ENCODE data around the gene ATP1A1.

- TF ChIP-seq CTCF (IDR thresholded peaks at IDR 0.05) = no peak
- no peak for TF ChIP-seq POLR2A (IDR thresholded peaks at IDR 0.05)
- TF ChIP-seq EP300 (IDR thresholded peaks at IDR 0.05) = no peak
Observed at GRCh38 chr1:116411784-116412479, 38.9 kb downstream of the ATP1A1 start.

Data from ovary (tissue), 3 donors.